ENCODE data around the gene AEBP2. TPM values are rescaled to one million over a fixed set of nuclear protein-coding genes. Genes with fewer than 3 reads are reported as not detected.

The AEBP2 gene
- polyA plus RNA-seq, 1 donor (not counting 4 experiments of a cell fraction or from before 2014, with no cell fraction given): 19.6 TPM

- H3K79me2 ChIP-seq (ENCODE audit: control insufficient read depth, insufficient read depth, low read length): peaks cover 55% of the 10 kb centered on the region
- peak overlapping the region; percentile 84 for H3K27ac ChIP-seq (ENCODE audit: control insufficient read depth, insufficient read depth, low read length)
- peak overlapping the region; percentile 85 to 95 (median 91) for H3K4me3 ChIP-seq (ENCODE audit: control insufficient read depth in 2 of 3, extremely low read depth in 1 of 3, insufficient read depth in 2 of 3, low read depth in 1 of 3, low read length in 3 of 3)
- no peaks in the 10 kb centered on the region for H3K9me1 ChIP-seq (ENCODE audit: control insufficient read depth, extremely low read depth, insufficient read depth, low read length)
- peaks cover 4% of the 10 kb centered on the region for H4K20me1 ChIP-seq (ENCODE audit: control insufficient read depth, extremely low read depth, insufficient read depth, low read length)
- TF ChIP-seq CTCF (optimal IDR thresholded peaks at IDR 0.05 in 1 of 3, IDR thresholded peaks at IDR 0.05 in 1 of 3, conservative IDR thresholded peaks at IDR 0.05 in 1 of 3; ENCODE audit: extremely low read depth in 1 of 3, insufficient read depth in 2 of 3, low read length in 3 of 3): no peak
- no peak for TF ChIP-seq EZH2 (IDR thresholded peaks at IDR 0.05; ENCODE audit: low read length)
- no peaks in the 10 kb centered on the region for H3K27me3 ChIP-seq (ENCODE audit: control insufficient read depth, extremely low read depth, insufficient read depth, low read length)
- peak overlapping the region; percentile 83 for H2AFZ ChIP-seq (ENCODE audit: control insufficient read depth, low read length)
- FAIRE-seq (no peak), DNase-seq (ENCODE audit: low read depth, low spot score) (no peak)
- dilution Hi-C loops (cut with MboI; ENCODE audit: extremely low pct_ligation_motif_present, low sequenced_read_pairs): no loop called here
- H3K9ac ChIP-seq (ENCODE audit: control insufficient read depth, extremely low read depth, insufficient read depth, low read length): peak overlapping the region; percentile 94
- H3K36me3 ChIP-seq (ENCODE audit: control insufficient read depth in 2 of 2, extremely low read depth in 1 of 2, insufficient read depth in 2 of 2, low read length in 2 of 2): peaks cover 0 to 3% of the 10 kb centered on the region in 2 experiments
- H3K4me1 ChIP-seq (ENCODE audit: control insufficient read depth, extremely low read depth, insufficient read depth, low read length): peaks cover 17% of the 10 kb centered on the region
- H3K4me2 ChIP-seq (ENCODE audit: control insufficient read depth, extremely low read depth, insufficient read depth, low read depth, low read length): peak overlapping the region; percentile 74
- no peaks in the 10 kb centered on the region for H3K9me3 ChIP-seq (ENCODE audit: control insufficient read depth, low read depth, low read length)
Measured at GRCh38 chr12:19440019-19440858, 947 bp downstream of the AEBP2 start.

- DNase-seq (ENCODE audit: low read depth, low spot score) (no peak), FAIRE-seq (no peak)
- Histone ChIP-seq H2AFZ (ENCODE audit: control insufficient read depth, low read length) (no peak overlapping the region), H3K27me3 (ENCODE audit: control insufficient read depth, extremely low read depth, insufficient read depth, low read length) (no peaks in the 10 kb centered on the region), H4K20me1 (ENCODE audit: control insufficient read depth, extremely low read depth, insufficient read depth, low read length) (peaks cover 4% of the 10 kb centered on the region), H3K79me2 (ENCODE audit: control insufficient read depth, insufficient read depth, low read length) (peaks cover 61% of the 10 kb centered on the region), H3K4me1 (ENCODE audit: control insufficient read depth, extremely low read depth, insufficient read depth, low read length) (peaks cover 17% of the 10 kb centered on the region), H3K27ac (ENCODE audit: control insufficient read depth, insufficient read depth, low read length) (peak overlapping the region; percentile 84), H3K9me3 (ENCODE audit: control insufficient read depth, low read depth, low read length) (no peaks in the 10 kb centered on the region), H3K4me2 (ENCODE audit: control insufficient read depth, extremely low read depth, insufficient read depth, low read depth, low read length) (peak overlapping the region; percentile 74), H3K9ac (ENCODE audit: control insufficient read depth, extremely low read depth, insufficient read depth, low read length) (peak overlapping the region; percentile 94), H3K4me3 (ENCODE audit: control insufficient read depth in 2 of 3, extremely low read depth in 1 of 3, insufficient read depth in 2 of 3, low read depth in 1 of 3, low read length in 3 of 3) (peak overlapping the region; percentile 85 to 95 (median 91)), H3K36me3 (ENCODE audit: control insufficient read depth in 2 of 2, extremely low read depth in 1 of 2, insufficient read depth in 2 of 2, low read length in 2 of 2) (peaks cover 0 to 3% of the 10 kb centered on the region in 2 experiments), H3K9me1 (ENCODE audit: control insufficient read depth, extremely low read depth, insufficient read depth, low read length) (no peaks in the 10 kb centered on the region)
- dilution Hi-C loops (cut with MboI; ENCODE audit: extremely low pct_ligation_motif_present, low sequenced_read_pairs): no loop called here
- TF ChIP-seq EZH2 (IDR thresholded peaks at IDR 0.05; ENCODE audit: low read length) (no peak), CTCF (optimal IDR thresholded peaks at IDR 0.05 in 1 of 3, IDR thresholded peaks at IDR 0.05 in 1 of 3, conservative IDR thresholded peaks at IDR 0.05 in 1 of 3; ENCODE audit: extremely low read depth in 1 of 3, insufficient read depth in 2 of 3, low read length in 3 of 3) (no peak)
Measured at GRCh38 chr12:19440916-19441315, 1.6 kb downstream of the AEBP2 start.
